Measurements from ENCODE around the gene PPP4R1. TPM values are rescaled to one million over a fixed set of nuclear protein-coding genes. Genes with fewer than 3 reads are reported as not detected.
A peak's percentile ranks its signal among the peaks of the same experiment; 100 is the strongest.

PPP4R1 gene
- total and polyA plus RNA-seq, 10 donors = 11.3 to 135 (median 81.8) TPM

- DNase-seq = no peak
- 72 to 88% (median 78%) methylated on average over 5 of the region's 5 CpGs for WGBS, 5 donors
- intact Hi-C loops (cut with DNase I; ENCODE audit: low total_unique reads) = no loop called here
- TF ChIP-seq CTCF (IDR thresholded peaks at IDR 0.05 in 8 of 11, conservative IDR thresholded peaks at IDR 0.05 in 3 of 11) (no peak), POLR2A (IDR thresholded peaks at IDR 0.05) (no peak), POLR2AphosphoS5 (IDR thresholded peaks at IDR 0.05) (no peak)
- H3K4me3 ChIP-seq = no peak overlapping the region
- no peak overlapping the region for H3K27ac ChIP-seq
- H3K36me3 ChIP-seq = no peaks in the 10 kb centered on the region
- H3K4me1 ChIP-seq = peaks cover 0 to 6% (median under 1%) of the 10 kb centered on the region in 6 donors
- H3K27me3 ChIP-seq (replicated peaks in 1 of 7) = no peaks in the 10 kb centered on the region
- H3K9me3 ChIP-seq = no peaks in the 10 kb centered on the region
Measured at GRCh38 chr18:9653390-9653789, 39.0 kb upstream of the PPP4R1 start.

GRCh38 chr18:9649164-9649540 lies 34.8 kb upstream of the PPP4R1 start:
- peaks cover 0 to 20% (median 2%) of the 10 kb centered on the region in 6 donors for H3K4me1 ChIP-seq
- H3K36me3 ChIP-seq = no peaks in the 10 kb centered on the region
- no peaks in the 10 kb centered on the region for H3K27me3 ChIP-seq (replicated peaks in 1 of 7)
- no peaks in the 10 kb centered on the region for H3K9me3 ChIP-seq
- intact Hi-C loops (cut with DNase I; ENCODE audit: low total_unique reads) = no loop called here
- 88 to 97% (median 95%) methylated on average over 3 of the region's 3 CpGs for WGBS, 5 donors
- no peak overlapping the region for H3K4me3 ChIP-seq
- DNase-seq = no peak
- TF ChIP-seq CTCF (IDR thresholded peaks at IDR 0.05 in 8 of 11, conservative IDR thresholded peaks at IDR 0.05 in 3 of 11) (no peak), POLR2A (IDR thresholded peaks at IDR 0.05) (no peak), POLR2AphosphoS5 (IDR thresholded peaks at IDR 0.05) (no peak)
- H3K27ac ChIP-seq = peak overlapping the region in 1 of 8 donors; percentile 76

GRCh38 chr18:9648431-9649163 lies 34.2 kb upstream of the PPP4R1 start:
- Histone ChIP-seq H3K9me3 (no peaks in the 10 kb centered on the region), H3K27ac (peak overlapping the region in 2 of 8 donors; percentile 30 to 76), H3K27me3 (replicated peaks in 1 of 7) (no peaks in the 10 kb centered on the region), H3K4me1 (peaks cover 0 to 20% (median 2%) of the 10 kb centered on the region in 6 donors), H3K36me3 (no peaks in the 10 kb centered on the region), H3K4me3 (no peak overlapping the region)
- TF ChIP-seq CTCF (IDR thresholded peaks at IDR 0.05 in 8 of 11, conservative IDR thresholded peaks at IDR 0.05 in 3 of 11) = no peak
- no peak for TF ChIP-seq POLR2A (IDR thresholded peaks at IDR 0.05)
- no peak for TF ChIP-seq POLR2AphosphoS5 (IDR thresholded peaks at IDR 0.05)
- no peak for DNase-seq
- intact Hi-C loops (cut with DNase I; ENCODE audit: low total_unique reads) = no loop called here
- WGBS, 5 donors = 82 to 90% (median 84%) methylated on average over 7 of the region's 7 CpGs

- peaks cover 0 to 20% (median 2%) of the 10 kb centered on the region in 6 donors for H3K4me1 ChIP-seq
- no peak for TF ChIP-seq POLR2AphosphoS5 (IDR thresholded peaks at IDR 0.05)
- TF ChIP-seq CTCF (IDR thresholded peaks at IDR 0.05 in 8 of 11, conservative IDR thresholded peaks at IDR 0.05 in 3 of 11) = no peak
- no peak for TF ChIP-seq POLR2A (IDR thresholded peaks at IDR 0.05)
- H3K27me3 ChIP-seq (replicated peaks in 1 of 7) = no peaks in the 10 kb centered on the region
- no peak for DNase-seq
- H3K36me3 ChIP-seq = no peaks in the 10 kb centered on the region
- no peak overlapping the region for H3K4me3 ChIP-seq
- peak overlapping the region in 5 of 8 donors; percentile 4 to 76 (median 15) for H3K27ac ChIP-seq
- intact Hi-C loops (cut with DNase I; ENCODE audit: low total_unique reads) = no loop called here
- H3K9me3 ChIP-seq = no peaks in the 10 kb centered on the region
- WGBS, 5 donors = 53 to 78% (median 61%) methylated on average over 8 of the region's 8 CpGs
Measured at GRCh38 chr18:9647496-9648323, 33.4 kb upstream of the PPP4R1 start.

All from spleen (tissue), 11 donors.